Lower leg skin (tissue), 3 donors: ENCODE data around the gene TSPAN15.

ENCODE experiments used
- POLR2A ChIP-seq, 2 donors: fragments of 450-650 bp; IDR thresholded peaks; one replicate each; pipeline ENCODE4 v1.6.1; 2016 to 2017; ENCODE audit warnings: antibody characterized with exemption in 2 of 2, mild to moderate bottlenecking in 1 of 2, moderate library complexity in 1 of 2
- TF ChIP-seq, protein P1 (sequence below), 3 donors: fragments of 450-650 bp; IDR thresholded peaks; one replicate each; pipeline ENCODE4 v1.5.1; 2016; ENCODE audit warnings: antibody characterized with exemption in 3 of 3, mild to moderate bottlenecking in 3 of 3, moderate library complexity in 2 of 3

DNA sequence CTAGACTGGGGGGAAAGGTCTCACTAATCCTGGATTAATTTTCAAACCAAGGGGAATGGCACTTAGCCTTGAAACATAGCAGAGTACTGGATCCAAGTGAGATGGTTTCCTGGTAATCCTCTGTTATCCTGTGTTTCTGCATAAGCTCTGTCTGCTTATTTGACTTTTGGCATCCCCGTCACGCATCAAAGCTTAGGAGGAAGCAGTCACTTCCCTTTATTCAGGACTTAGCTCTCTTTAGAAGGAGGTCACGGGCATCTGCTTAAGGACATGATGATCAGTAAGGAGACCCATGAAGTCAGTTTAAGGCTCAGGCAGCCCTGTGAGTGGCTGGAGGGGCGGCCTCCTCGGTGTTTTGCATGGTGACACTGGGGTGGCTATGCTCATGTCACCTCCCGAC lies 30.0 kb downstream of the TSPAN15 start:
- TF ChIP-seq, protein P1, sequence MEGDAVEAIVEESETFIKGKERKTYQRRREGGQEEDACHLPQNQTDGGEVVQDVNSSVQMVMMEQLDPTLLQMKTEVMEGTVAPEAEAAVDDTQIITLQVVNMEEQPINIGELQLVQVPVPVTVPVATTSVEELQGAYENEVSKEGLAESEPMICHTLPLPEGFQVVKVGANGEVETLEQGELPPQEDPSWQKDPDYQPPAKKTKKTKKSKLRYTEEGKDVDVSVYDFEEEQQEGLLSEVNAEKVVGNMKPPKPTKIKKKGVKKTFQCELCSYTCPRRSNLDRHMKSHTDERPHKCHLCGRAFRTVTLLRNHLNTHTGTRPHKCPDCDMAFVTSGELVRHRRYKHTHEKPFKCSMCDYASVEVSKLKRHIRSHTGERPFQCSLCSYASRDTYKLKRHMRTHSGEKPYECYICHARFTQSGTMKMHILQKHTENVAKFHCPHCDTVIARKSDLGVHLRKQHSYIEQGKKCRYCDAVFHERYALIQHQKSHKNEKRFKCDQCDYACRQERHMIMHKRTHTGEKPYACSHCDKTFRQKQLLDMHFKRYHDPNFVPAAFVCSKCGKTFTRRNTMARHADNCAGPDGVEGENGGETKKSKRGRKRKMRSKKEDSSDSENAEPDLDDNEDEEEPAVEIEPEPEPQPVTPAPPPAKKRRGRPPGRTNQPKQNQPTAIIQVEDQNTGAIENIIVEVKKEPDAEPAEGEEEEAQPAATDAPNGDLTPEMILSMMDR (IDR thresholded peaks at IDR 0.05): no peak
- no peak for TF ChIP-seq POLR2A (IDR thresholded peaks at IDR 0.05)
